Neuronal stem cell (in vitro differentiated cells): Measurements from ENCODE around the gene ALLC.
A peak's percentile ranks its signal among the peaks of the same experiment; 100 is the strongest.

Source experiments
- DNase-seq: peaks from one replicate; pipeline ENCODE4 v3.0.0-alpha.2; 2013; ENCODE audit warnings: low spot score
- H2AFZ ChIP-seq: one replicate; pipeline ENCODE4 v1.6.1; 2013; ENCODE audit warnings: mild to moderate bottlenecking, low read length, inconsistent platforms
- H2AK5ac ChIP-seq: 2 replicates; pipeline ENCODE4 v1.6.1; 2013; ENCODE audit warnings: low read depth, mild to moderate bottlenecking, inconsistent platforms, low read length, moderate library complexity, mixed read lengths
- H2BK120ac ChIP-seq: 2 replicates; pipeline ENCODE4 v1.6.1; 2013; ENCODE audit warnings: low read depth, mild to moderate bottlenecking, inconsistent platforms, low read length, moderate library complexity, mixed read lengths
- H2BK12ac ChIP-seq: one replicate; pipeline ENCODE4 v1.6.1; 2013; ENCODE audit warnings: low read length, inconsistent platforms
- H2BK15ac ChIP-seq: 2 replicates; pipeline ENCODE4 v1.6.1; 2013; ENCODE audit warnings: mild to moderate bottlenecking, low read length, inconsistent platforms, mixed read lengths
- H2BK5ac ChIP-seq: one replicate; pipeline ENCODE4 v1.6.1; 2013; ENCODE audit warnings: inconsistent platforms, mild to moderate bottlenecking, low read length, moderate library complexity
- H3K14ac ChIP-seq: one replicate; pipeline ENCODE4 v1.6.1; 2013; ENCODE audit warnings: low read length, inconsistent platforms
- H3K18ac ChIP-seq: 2 replicates; pipeline ENCODE4 v1.6.1; 2013; ENCODE audit warnings: low read length, inconsistent platforms
- H3K23ac ChIP-seq: 2 replicates; pipeline ENCODE4 v1.6.1; 2013; ENCODE audit warnings: low read depth, mild to moderate bottlenecking, mixed read lengths, low read length, inconsistent platforms; ENCODE audit not compliant: poor library complexity
- H3K27ac ChIP-seq: replicated peaks from 3 replicates; pipeline ENCODE4 v1.5.1; 2013; ENCODE audit warnings: low read length, inconsistent platforms
- H3K27me3 ChIP-seq, 3 experiments: 2 replicates each; pipeline ENCODE4 v1.6.1; 2013; ENCODE audit warnings: low read length in 3 of 3, mild to moderate bottlenecking in 2 of 3, inconsistent platforms in 1 of 3, low read depth in 1 of 3, mixed read lengths in 1 of 3, moderate library complexity in 1 of 3; ENCODE audit not compliant: control insufficient read depth in 3 of 3, insufficient read depth in 3 of 3
- H3K36me3 ChIP-seq, 2 donors: replicated peaks in 1 of 2; 2 replicates each; pipeline ENCODE4 v1.6.1; 2013; ENCODE audit warnings: low read length in 2 of 2; ENCODE audit not compliant: control insufficient read depth in 2 of 2, insufficient read depth in 2 of 2
- H3K4ac ChIP-seq: 2 replicates; pipeline ENCODE4 v1.6.1; 2013; ENCODE audit warnings: inconsistent platforms, mild to moderate bottlenecking, low read length, moderate library complexity
- H3K4me1 ChIP-seq, 2 donors: 1 replicate in 1 of 2; 2 replicates in 1 of 2; pipeline ENCODE4 v1.6.1; 2013; ENCODE audit warnings: low read length in 2 of 2, low read depth in 1 of 2; ENCODE audit not compliant: control insufficient read depth in 2 of 2, insufficient read depth in 1 of 2
- H3K4me2 ChIP-seq: one replicate; pipeline ENCODE4 v1.6.1; 2013; ENCODE audit warnings: mild to moderate bottlenecking, low read length, inconsistent platforms; ENCODE audit not compliant: insufficient read depth, poor library complexity, severe bottlenecking
- H3K4me3 ChIP-seq, 2 donors: 2 replicates each; pipeline ENCODE4 v1.5.1; 2013; ENCODE audit warnings: low read length in 2 of 2, mild to moderate bottlenecking in 2 of 2, inconsistent platforms in 1 of 2, moderate library complexity in 1 of 2
- H3K79me1 ChIP-seq: one replicate; pipeline ENCODE4 v1.6.1; 2013; ENCODE audit warnings: low read depth, mild to moderate bottlenecking, inconsistent platforms, low read length, moderate library complexity
- H3K9ac ChIP-seq: one replicate; pipeline ENCODE4 v1.6.1; 2013; ENCODE audit warnings: mild to moderate bottlenecking, low read depth, low read length, inconsistent platforms; ENCODE audit not compliant: poor library complexity
- H3K9me3 ChIP-seq, 2 donors: replicated peaks in 1 of 2; 2 replicates each; pipeline versions ENCODE3 to v1.6.1; 2013; ENCODE audit warnings: low read length in 2 of 2, mild to moderate bottlenecking in 2 of 2, inconsistent platforms in 1 of 2, low read depth in 1 of 2, mixed read lengths in 1 of 2, moderate library complexity in 1 of 2; ENCODE audit not compliant: control insufficient read depth in 2 of 2, insufficient read depth in 1 of 2
- H4K8ac ChIP-seq: one replicate; pipeline ENCODE4 v1.6.1; 2013; ENCODE audit warnings: low read depth, mild to moderate bottlenecking, inconsistent platforms, low read length, moderate library complexity
- H4K91ac ChIP-seq: one replicate; pipeline ENCODE4 v1.6.1; 2013; ENCODE audit warnings: low read length, low read depth, mild to moderate bottlenecking, inconsistent platforms; ENCODE audit not compliant: poor library complexity
- WGBS, 2 donors: extraction: QIAGEN DNeasy Blood & Tissue Kit; methylation state at CpG; one replicate each; pipeline ENCODE4 v1.1.7; 2013; ENCODE audit warnings: missing lambda C conversion rate in 2 of 2, mixed read lengths in 1 of 2; ENCODE audit not compliant: insufficient read length in 2 of 2, insufficient replicate concordance in 1 of 2; ENCODE audit errors: extremely low coverage in 2 of 2; 5-methylcytosine and 5-hydroxymethylcytosine counted together

The ALLC gene

GRCh38 chr2:3705782-3706181 lies 47.8 kb downstream of the ALLC start:
- Histone ChIP-seq H2AK5ac (no peak overlapping the region), H3K18ac (no peak overlapping the region), H3K79me1 (no peaks in the 10 kb centered on the region), H3K9me3 (peaks cover 0 to 11% of the 10 kb centered on the region in 2 donors), H3K14ac (no peak overlapping the region), H3K9ac (no peak overlapping the region), H3K4me2 (no peak overlapping the region), H3K27ac (no peak overlapping the region), H3K4ac (no peak overlapping the region), H2BK15ac (no peak overlapping the region), H2AFZ (no peak overlapping the region), H3K27me3 (peaks cover 0 to 26% (median 3%) of the 10 kb centered on the region in 3 experiments), H2BK120ac (no peak overlapping the region), H4K8ac (no peak overlapping the region), H4K91ac (no peak overlapping the region), H2BK5ac (no peak overlapping the region), H3K4me3 (no peak overlapping the region), H3K4me1 (peaks cover 4 to 5% of the 10 kb centered on the region in 2 donors), H3K23ac (no peak overlapping the region), H3K36me3 (no peaks in the 10 kb centered on the region), H2BK12ac (no peak overlapping the region)
- WGBS, 2 donors: no CpG with 5 or more reads among the region's 2 CpGs
- no peak for DNase-seq

- Histone ChIP-seq H3K27ac (no peak overlapping the region), H3K36me3 (no peaks in the 10 kb centered on the region), H3K4me2 (no peak overlapping the region), H2BK15ac (no peak overlapping the region), H3K4me1 (peaks cover 4 to 5% of the 10 kb centered on the region in 2 donors), H3K14ac (no peak overlapping the region), H3K18ac (peak overlapping the region; percentile 1), H3K4ac (no peak overlapping the region), H2AFZ (no peak overlapping the region), H4K8ac (no peak overlapping the region), H2BK5ac (no peak overlapping the region), H3K4me3 (no peak overlapping the region), H3K9me3 (peaks cover 0 to 11% of the 10 kb centered on the region in 2 donors), H3K79me1 (no peaks in the 10 kb centered on the region), H2AK5ac (no peak overlapping the region), H3K27me3 (peaks cover 0 to 20% (median 3%) of the 10 kb centered on the region in 3 experiments), H2BK120ac (no peak overlapping the region), H3K9ac (no peak overlapping the region), H2BK12ac (no peak overlapping the region), H3K23ac (no peak overlapping the region), H4K91ac (no peak overlapping the region)
- DNase-seq: no peak
- WGBS, 2 donors: no CpG with 5 or more reads among the region's 5 CpGs
These were observed 48.9 kb downstream of the ALLC start for GRCh38 chr2:3706892-3707291.

- Histone ChIP-seq H3K4me3 (no peak overlapping the region), H3K9me3 (peaks cover 0 to 2% of the 10 kb centered on the region in 2 donors), H3K4me2 (no peak overlapping the region), H3K4ac (no peak overlapping the region), H2BK5ac (no peak overlapping the region), H3K27ac (no peak overlapping the region), H3K14ac (no peak overlapping the region), H2AK5ac (no peak overlapping the region), H2AFZ (no peak overlapping the region), H2BK15ac (no peak overlapping the region), H3K27me3 (peaks cover 0 to 19% (median 0%) of the 10 kb centered on the region in 3 experiments), H2BK120ac (no peak overlapping the region), H3K9ac (no peak overlapping the region), H4K91ac (no peak overlapping the region), H3K79me1 (no peaks in the 10 kb centered on the region), H4K8ac (no peak overlapping the region), H3K23ac (no peak overlapping the region), H3K4me1 (peaks cover 4 to 5% of the 10 kb centered on the region in 2 donors), H2BK12ac (no peak overlapping the region), H3K18ac (no peak overlapping the region), H3K36me3 (no peaks in the 10 kb centered on the region)
- WGBS, 2 donors: no CpG with 5 or more reads among the region's 4 CpGs
- no peak for DNase-seq
These were observed 50.6 kb downstream of the ALLC start for GRCh38 chr2:3708576-3708975.

- H3K27ac ChIP-seq: no peak overlapping the region
These were observed 51.2 kb downstream of the ALLC start for GRCh38 chr2:3709225-3709624.

More at GRCh38 chr2:3709225-3709624, 51.2 kb downstream of the ALLC start:
- no peak overlapping the region for H3K4ac ChIP-seq
- H2BK12ac ChIP-seq: no peak overlapping the region
- H3K23ac ChIP-seq: no peak overlapping the region
- no peak overlapping the region for H3K18ac ChIP-seq
- H3K4me2 ChIP-seq: no peak overlapping the region
- no peak overlapping the region for H3K9ac ChIP-seq
- no peak overlapping the region for H2BK120ac ChIP-seq
- H2BK15ac ChIP-seq: no peak overlapping the region
- no peaks in the 10 kb centered on the region for H3K79me1 ChIP-seq
- peaks cover 0 to 19% (median 0%) of the 10 kb centered on the region in 3 experiments for H3K27me3 ChIP-seq
- no peak overlapping the region for H3K4me3 ChIP-seq
- no peaks in the 10 kb centered on the region for H3K36me3 ChIP-seq
- peaks cover 4 to 5% of the 10 kb centered on the region in 2 donors for H3K4me1 ChIP-seq
- DNase-seq: no peak
- no peak overlapping the region for H2BK5ac ChIP-seq
- WGBS, 2 donors: no CpG with 5 or more reads among the region's 6 CpGs
- H2AFZ ChIP-seq: no peak overlapping the region
- no peak overlapping the region for H4K8ac ChIP-seq
- no peaks in the 10 kb centered on the region for H3K9me3 ChIP-seq
- H4K91ac ChIP-seq: no peak overlapping the region
- no peak overlapping the region for H3K14ac ChIP-seq
- H2AK5ac ChIP-seq: no peak overlapping the region
